ENCODE results near the gene NDST3.
"Not testable (repeated sequence)": the region's sequence is repeated elsewhere in the genome, so short reads cannot be mapped to it uniquely, and the experiment has no call there.

The NDST3 gene

GRCh38 chr4:118190903-118191302, 156.6 kb downstream of the NDST3 start:
- DNase-seq = no peak

DNA sequence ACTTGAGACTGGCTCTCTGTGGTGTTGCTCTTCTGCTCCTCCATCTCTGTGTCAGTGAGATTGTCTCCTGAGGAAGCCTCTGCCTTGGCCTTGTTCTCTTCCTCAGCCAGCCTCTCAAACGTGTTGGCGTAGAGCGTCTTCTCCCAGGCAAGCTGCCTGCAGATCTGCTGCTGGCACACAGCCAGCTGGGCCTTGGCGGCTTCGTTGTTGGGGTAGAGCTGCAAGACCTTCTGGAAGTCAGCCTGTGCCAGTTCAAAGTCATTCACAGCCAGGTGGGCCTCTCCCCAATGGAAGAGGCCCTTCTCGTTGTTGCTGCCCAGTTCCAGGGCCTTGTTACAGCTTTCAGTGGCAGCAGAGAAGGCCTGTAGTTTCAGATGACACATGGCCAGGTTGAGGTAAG, 159.1 kb downstream of the NDST3 start:
- no peak for DNase-seq

- no peak for DNase-seq
Observed at GRCh38 chr4:118206627-118207026, 172.3 kb downstream of the NDST3 start.

DNA sequence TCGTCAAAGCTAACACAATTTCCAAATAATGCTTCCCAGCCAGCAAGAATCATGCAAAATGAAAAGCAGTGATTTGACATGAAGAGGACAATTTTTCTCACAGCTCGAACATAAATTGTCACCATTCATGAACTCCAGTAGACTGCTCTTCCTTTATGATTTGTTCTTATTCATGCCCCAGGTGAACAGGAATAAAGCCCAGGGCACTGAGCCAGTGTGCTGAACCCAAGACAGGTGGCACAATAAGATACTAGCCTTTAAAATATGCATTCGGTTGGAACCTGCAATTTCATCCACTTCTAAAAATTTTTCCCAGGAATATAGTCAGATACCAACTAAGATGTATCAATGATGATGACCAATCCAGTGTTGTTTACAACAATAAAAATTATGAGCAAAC, 178.8 kb downstream of the NDST3 start:
- no peak for DNase-seq

DNA sequence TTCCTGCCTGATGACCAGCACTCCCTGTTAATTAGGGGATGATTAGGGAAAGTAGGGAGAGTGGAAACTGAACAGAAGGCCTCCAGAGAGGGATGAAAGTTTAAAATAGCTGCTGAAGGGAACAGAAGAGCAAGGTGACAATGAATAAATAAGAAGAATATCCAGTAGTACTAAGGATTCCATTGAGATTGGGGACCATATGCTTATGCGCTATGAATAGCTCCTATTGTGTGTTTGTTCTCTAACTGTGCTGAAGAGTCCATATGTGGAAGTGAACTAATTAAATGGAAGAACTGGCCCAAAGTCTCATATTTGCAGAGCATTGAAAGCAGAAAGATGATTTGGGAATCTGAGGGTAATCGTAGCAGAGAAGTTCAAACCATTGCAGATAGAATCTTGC, 181.5 kb downstream of the NDST3 start:
- DNase-seq = no peak

DNA sequence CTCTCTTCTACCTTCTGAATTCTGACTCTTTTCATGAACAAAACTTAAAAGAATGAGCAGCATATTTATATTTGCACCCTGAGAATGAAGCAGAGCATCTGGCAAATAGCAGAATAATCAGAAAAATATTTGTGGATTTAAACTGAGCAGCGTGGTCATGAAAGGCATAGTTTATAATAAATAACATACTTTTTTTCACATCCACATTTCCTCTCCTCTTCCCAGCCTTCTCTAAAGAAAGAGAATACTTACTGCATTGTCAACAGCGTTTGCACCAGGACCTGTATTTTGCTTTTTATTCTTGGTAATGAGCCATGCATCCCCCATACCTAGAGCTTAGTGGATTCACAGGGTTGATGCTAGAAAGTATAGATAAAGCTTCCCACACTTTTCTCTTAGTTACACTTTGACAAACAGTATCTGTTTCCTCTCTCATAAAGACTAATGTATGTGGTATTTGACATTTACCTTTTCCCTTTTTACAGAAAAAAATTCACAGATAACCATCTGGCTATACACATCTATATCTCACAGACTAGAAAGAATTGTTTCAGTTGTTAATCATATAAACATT, 187.0 kb downstream of the NDST3 start:
- DNase-seq = no peak

DNA sequence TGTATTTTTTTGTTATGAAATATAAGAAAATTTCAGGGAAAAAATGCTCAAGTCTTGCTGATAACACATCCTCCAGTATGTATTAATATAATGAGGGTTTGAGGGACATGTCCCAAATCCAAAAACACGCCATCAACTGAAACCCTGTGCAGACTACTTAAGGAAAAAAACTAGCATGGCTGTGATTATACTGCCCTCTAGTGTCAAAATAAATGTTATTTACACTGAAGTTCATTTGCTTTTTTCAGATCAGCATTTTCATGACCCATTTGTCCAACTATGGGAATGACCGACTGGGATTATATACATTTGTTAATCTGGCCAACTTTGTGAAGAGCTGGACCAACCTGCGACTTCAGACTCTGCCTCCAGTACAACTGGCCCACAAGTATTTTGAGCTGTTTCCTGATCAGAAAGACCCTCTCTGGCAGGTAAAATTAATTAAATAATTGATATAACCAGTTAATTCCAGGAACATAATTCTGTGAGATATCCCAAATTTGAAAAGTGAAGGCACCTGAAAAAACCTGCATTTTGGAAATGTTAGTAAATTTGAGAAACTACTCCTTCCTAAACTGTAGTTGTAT, 190.1 kb downstream of the NDST3 start:
- peak; percentile 44 for DNase-seq

DNA sequence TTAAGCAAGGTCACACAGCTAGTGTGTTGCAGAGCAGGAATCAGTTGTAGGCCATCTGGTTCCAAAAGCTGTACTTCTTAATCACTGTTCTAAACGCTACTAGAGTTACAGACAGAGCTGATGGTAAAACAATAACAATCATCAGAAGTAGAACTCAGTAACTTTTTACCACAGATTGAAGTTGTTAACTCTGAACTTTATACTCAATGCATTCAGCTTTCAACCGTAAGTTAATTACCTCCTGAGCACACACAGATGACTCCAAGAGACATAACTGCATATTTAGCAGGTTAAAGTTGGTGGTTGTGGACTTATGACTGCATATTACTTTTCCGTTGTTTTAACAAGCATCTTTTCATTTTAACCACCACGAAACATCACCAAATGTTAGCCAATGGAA, 191.2 kb downstream of the NDST3 start:
- no peak for DNase-seq

DNA sequence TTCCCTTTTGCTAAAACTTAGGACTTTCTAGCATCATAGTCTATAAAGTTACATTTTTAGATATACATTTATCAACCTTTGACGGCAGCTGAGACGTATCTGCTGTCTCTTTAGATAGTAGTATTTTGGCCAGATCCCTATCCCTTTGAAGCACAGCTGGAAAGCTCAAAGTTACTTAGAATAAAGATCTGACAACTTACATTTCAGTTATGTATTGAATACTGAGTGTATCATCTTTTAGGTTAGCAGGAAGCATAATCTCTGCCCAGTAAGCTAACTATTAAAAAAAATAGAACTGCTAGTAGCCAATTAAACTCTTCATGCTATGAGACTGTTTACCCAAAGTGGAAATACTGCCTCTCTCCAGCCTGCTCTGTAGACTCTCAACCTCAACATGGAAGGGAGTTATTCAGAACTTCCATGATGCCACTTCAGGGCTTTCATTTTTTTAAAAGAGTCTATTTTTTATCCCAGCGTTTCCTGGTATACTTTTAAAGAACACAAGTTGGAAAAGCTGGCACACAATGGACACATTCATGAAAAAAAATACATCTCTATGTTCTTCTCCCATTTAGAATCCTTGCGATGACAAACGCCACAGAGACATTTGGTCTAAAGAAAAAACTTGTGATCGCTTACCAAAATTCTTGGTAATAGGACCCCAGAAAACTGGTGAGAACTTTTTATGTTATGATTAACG, 192.2 kb downstream of the NDST3 start:
- DNase-seq = no peak

DNA sequence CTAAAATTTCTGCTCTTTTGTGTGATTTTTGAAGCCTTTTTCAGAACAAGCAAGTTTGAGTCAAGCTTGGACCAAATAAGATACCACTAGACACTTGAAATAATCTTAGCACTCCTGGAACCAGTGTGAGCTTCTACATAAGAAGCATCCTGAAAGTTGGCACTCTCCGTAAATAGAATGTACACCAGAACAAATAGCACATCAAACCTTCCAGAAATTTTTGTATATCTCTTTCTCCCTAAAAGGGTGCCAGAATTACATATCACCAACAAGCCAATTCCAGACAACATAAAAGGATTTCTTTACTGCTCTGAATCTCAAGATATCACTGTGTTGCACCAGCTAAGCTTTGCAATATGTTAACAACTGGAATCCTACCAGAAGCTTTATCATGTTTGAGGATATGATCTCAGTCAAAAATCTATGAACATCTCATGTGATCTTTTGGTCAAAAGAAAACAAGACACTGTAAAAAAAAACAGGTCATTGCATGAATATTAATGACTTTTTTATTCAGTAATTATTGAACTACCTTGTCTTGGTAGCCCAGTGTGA, 201.4 kb downstream of the NDST3 start:
- DNase-seq = no peak

DNA sequence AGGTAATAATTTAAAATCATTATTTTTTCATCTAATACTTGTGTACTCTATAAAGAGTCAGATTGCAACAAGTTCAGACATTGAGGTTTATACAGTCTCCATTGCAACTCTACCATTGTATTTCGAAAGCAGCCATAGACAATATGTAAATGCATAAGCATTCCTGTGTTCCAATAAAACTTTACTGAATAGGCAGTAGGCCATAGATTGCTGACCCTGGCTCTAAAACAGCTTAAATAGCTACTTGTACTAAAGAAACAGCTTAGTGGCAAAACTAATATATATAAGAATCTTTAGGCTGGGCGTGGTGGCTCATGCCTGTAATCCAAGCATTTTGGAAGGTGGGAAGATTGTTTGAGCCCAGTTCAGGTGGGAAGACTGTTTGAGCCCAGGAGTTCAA, 203.2 kb downstream of the NDST3 start:
- no peak for DNase-seq

GRCh38 chr4:118249890-118250289, 215.6 kb downstream of the NDST3 start:
- DNase-seq = no peak

DNA sequence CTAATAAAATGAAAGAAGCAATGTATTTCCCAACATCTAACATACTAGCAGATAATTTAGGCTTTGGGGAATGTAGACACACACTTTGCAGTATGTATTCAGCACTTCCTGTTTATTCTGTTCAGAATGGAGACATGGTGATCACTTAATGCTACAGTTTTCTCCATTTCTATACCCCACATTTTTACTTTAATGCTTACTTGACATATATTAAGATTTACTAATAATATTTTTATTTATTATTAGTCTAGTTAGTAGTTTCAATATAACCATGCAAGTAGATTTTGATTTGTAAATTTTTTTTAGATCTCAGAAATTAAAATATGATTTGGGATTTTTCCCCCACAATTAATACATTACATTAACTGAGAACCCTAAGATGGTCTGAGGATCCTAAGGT, 220.1 kb downstream of the NDST3 start:
- DNase-seq = no peak

- no peak for DNase-seq
Observed at GRCh38 chr4:118259111-118259510, 224.8 kb downstream of the NDST3 start.

DNA sequence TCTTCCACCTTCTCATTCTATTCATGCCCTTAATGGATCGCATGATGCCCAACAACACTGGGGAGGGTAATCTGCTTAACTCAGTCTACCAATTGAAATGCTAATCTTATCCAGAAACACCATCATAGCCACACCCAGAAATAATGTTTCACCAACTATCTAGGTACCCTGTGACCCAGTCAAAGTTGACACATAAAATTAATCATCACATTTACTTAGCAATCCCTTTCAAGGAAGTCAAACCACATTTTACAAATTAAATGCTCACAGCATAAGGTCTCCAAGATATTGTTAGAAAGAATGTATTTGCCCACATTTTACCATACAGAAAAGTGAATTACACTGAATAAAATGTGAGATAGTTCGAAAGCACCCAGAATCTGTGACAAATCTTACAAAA, 226.0 kb downstream of the NDST3 start:
- DNase-seq = no peak

DNA sequence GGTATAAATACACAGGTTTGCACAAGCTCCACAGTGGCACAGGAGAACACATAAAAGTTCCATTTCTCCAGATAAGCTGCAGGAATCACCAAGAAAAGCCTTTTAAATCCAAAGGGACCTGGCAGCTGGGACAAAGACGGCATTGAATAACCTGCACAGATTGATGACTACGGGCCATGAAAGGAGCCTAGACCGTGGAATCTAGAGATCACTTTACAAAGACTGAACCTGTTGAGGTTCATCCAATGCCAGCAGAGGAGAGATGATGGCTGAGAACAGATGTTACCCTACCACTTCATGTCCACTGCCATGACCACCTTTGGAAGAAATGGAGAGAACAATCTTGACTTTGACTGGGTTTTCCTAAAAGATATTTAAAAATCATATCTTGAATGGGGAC, 229.8 kb downstream of the NDST3 start:
- no peak for DNase-seq

- DNase-seq = no peak
Observed at GRCh38 chr4:118265312-118266144, 231.2 kb downstream of the NDST3 start.

DNA sequence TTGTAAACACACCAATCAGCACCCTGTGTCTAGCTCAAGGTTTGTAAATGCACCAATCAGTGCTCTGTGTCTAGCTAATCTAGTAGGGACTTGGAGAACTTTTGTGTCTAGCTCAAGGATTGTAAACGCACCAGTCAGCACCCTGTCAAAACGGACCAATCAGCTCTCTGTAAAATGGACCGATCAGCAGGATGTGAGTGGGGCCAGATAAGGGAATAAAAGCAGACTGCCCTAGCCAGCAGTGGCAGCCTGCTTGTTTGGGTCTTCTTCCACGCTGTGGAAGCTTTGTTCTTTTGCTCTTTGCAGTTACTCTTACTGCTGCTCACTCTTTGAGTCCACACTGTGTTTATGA, 231.8 kb downstream of the NDST3 start:
- DNase-seq = not testable (repeated sequence)

GRCh38 chr4:118268780-118269179, 234.5 kb downstream of the NDST3 start:
- no peak for DNase-seq

DNA sequence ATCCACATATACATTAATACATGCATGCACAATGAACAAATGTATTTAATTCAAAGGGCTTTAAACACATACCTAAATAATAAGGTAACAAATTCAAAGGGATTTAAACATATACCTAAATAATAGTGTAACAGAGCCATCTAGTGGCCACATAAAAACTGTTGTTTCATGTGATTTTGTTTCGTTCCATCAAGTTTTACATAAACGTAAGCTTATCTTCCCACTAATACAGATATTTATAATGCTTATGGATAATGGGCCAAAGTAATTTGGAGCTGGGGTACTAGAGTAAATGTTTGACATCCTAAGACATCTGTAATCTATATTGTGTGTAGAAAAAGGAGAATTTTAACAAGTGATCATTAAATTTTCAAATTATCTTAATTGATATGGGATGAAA, 236.2 kb downstream of the NDST3 start:
- DNase-seq = peak; percentile 50

DNA sequence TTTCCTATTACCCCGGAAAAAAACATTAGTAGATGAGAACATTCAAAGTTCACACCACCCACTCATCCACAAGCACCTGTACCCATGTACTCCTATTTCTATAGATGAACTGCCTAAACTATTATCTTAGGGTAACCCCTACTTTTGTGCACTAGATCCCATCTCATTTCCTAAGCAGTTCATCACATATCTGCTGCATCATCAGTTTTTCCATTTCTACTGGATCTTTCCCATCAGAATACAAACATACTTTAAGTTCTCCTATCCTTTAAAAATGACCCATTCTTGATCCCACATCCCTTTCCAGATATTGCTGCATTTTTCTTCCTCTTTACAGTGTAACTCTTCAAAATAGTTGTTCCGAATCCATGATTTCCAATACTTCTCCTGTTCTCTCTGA, 237.5 kb downstream of the NDST3 start:
- DNase-seq = no peak

DNA sequence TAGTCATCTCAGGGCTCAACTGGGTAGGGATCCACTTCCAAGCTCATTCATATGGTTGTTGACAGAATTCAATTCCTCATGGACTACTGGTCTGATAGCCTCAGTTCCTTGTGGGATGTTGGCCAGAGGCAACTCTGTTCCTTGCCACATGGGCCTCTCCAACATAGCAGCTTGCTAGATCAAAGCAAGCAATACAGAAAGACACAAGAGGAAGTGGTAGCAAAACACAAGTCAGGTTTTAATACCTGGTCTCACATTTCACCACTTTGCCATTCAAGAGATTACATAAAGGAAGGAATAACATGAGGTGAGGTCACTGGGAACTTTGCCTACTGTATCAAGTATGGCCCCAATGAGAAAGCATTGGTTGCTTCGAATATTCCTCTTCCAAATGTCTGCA, 239.4 kb downstream of the NDST3 start:
- DNase-seq = no peak

DNA sequence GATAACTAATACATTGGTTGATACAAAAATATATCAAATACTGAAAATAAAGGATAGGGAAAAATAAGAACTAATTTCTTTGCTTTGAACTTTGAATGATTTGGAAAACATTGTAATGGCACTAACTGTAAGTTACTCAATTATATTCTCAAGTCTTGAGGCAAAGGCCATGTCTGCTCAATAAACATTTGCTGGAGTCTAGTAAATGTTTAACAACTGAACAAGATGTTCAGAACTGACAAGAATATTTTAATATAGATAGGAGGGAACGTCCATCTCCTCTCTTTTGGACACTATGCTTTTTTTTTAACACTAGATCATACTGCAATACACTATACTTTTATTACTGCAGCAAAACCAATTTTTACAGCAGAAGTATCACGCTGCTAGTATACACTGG, 242.3 kb downstream of the NDST3 start:
- DNase-seq = no peak

GRCh38 chr4:118277243-118277642, 243.0 kb downstream of the NDST3 start:
- no peak for DNase-seq
